HG03439 (cell line): Measurements from ENCODE around the gene LRRC4C.

ENCODE experiments used
- ATAC-seq: cut with Tn5 transposase; IDR thresholded peaks from one replicate; pipeline ENCODE4 v1.9.1; 2021; ENCODE audit warnings: mild to moderate bottlenecking, moderate library complexity; ENCODE audit not compliant: unreplicated experiment

The LRRC4C gene

GRCh38 chr11:41419901-41420300 is 39.6 kb downstream of the LRRC4C start:
- ATAC-seq = no peak

GRCh38 chr11:41414771-41415440 is 44.5 kb downstream of the LRRC4C start:
- no peak for ATAC-seq

GRCh38 chr11:41413843-41414242 is 45.6 kb downstream of the LRRC4C start:
- no peak for ATAC-seq

GRCh38 chr11:41405812-41406211 is 53.6 kb downstream of the LRRC4C start:
- ATAC-seq = no peak

- ATAC-seq = no peak
Observed at GRCh38 chr11:41404109-41404508, 55.3 kb downstream of the LRRC4C start.

- no peak for ATAC-seq
Observed at GRCh38 chr11:41403458-41403857, 56.0 kb downstream of the LRRC4C start.

- ATAC-seq = no peak
Observed at GRCh38 chr11:41400819-41401382, 58.6 kb downstream of the LRRC4C start.

- ATAC-seq = no peak
Observed at GRCh38 chr11:41400124-41400523, 59.3 kb downstream of the LRRC4C start.

GRCh38 chr11:41399323-41399722 is 60.1 kb downstream of the LRRC4C start:
- no peak for ATAC-seq

GRCh38 chr11:41398175-41398574 is 61.3 kb downstream of the LRRC4C start:
- ATAC-seq = no peak

- no peak for ATAC-seq
Observed at GRCh38 chr11:41394521-41395195, 64.8 kb downstream of the LRRC4C start.

- no peak for ATAC-seq
Observed at GRCh38 chr11:41392596-41392995, 66.9 kb downstream of the LRRC4C start.

- ATAC-seq = no peak
Observed at GRCh38 chr11:41389623-41390130, 69.8 kb downstream of the LRRC4C start.

- ATAC-seq = no peak
Observed at GRCh38 chr11:41384329-41384728, 75.1 kb downstream of the LRRC4C start.

- ATAC-seq = no peak
Observed at GRCh38 chr11:41383768-41384167, 75.7 kb downstream of the LRRC4C start.

GRCh38 chr11:41382927-41383326 is 76.5 kb downstream of the LRRC4C start:
- no peak for ATAC-seq

- no peak for ATAC-seq
Observed at GRCh38 chr11:41379084-41379483, 80.4 kb downstream of the LRRC4C start.

- ATAC-seq = no peak
Observed at GRCh38 chr11:41377709-41378394, 81.6 kb downstream of the LRRC4C start.

GRCh38 chr11:41351825-41352224 is 107.6 kb downstream of the LRRC4C start:
- no peak for ATAC-seq

- ATAC-seq = no peak
Observed at GRCh38 chr11:41346042-41346441, 113.4 kb downstream of the LRRC4C start.
